ENCODE data around the gene PSME1. TPM values are rescaled to one million over a fixed set of nuclear protein-coding genes. Genes with fewer than 3 reads are reported as not detected.

Gene PSME1
- total RNA-seq, 4 donors from 2014 or later, result 81.3 to 125 (median 114) TPM

DNA sequence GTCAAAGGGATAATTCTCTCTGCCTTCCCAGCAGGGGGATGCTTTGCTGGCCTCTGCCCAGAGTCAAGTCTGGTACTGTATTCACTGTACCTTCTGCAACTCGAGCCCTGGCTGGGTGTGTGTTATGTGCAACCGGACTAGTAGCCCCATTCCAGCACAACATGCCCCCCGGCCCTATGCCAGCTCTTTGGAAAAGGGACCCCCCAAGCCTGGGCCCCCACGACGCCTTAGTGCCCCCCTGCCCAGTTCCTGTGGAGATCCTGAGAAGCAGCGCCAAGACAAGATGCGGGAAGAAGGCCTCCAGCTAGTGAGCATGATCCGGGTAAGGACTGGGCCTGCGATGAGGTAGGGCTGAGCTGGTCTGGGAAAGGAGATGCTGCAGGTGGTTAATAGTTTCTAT lies 14.6 kb downstream of the PSME1 start:
- H3K4me3 ChIP-seq (ENCODE audit: low read depth, poor library complexity, severe bottlenecking), result no peak overlapping the region
- WGBS, 2 donors, result 87 to 92% methylated on average over 9 of the region's 9 CpGs
- intact Hi-C loops (cut with DNase I; ENCODE audit: low total_unique reads), result no loop called here
- TF ChIP-seq POLR2A (IDR thresholded peaks at IDR 0.05), result no peak
- TF ChIP-seq, protein P1, sequence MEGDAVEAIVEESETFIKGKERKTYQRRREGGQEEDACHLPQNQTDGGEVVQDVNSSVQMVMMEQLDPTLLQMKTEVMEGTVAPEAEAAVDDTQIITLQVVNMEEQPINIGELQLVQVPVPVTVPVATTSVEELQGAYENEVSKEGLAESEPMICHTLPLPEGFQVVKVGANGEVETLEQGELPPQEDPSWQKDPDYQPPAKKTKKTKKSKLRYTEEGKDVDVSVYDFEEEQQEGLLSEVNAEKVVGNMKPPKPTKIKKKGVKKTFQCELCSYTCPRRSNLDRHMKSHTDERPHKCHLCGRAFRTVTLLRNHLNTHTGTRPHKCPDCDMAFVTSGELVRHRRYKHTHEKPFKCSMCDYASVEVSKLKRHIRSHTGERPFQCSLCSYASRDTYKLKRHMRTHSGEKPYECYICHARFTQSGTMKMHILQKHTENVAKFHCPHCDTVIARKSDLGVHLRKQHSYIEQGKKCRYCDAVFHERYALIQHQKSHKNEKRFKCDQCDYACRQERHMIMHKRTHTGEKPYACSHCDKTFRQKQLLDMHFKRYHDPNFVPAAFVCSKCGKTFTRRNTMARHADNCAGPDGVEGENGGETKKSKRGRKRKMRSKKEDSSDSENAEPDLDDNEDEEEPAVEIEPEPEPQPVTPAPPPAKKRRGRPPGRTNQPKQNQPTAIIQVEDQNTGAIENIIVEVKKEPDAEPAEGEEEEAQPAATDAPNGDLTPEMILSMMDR (IDR thresholded peaks at IDR 0.05), result no peak
- DNase-seq (ENCODE audit: low spot score in 2 of 2), result peak in 1 of 2 donors; percentile 82

DNA sequence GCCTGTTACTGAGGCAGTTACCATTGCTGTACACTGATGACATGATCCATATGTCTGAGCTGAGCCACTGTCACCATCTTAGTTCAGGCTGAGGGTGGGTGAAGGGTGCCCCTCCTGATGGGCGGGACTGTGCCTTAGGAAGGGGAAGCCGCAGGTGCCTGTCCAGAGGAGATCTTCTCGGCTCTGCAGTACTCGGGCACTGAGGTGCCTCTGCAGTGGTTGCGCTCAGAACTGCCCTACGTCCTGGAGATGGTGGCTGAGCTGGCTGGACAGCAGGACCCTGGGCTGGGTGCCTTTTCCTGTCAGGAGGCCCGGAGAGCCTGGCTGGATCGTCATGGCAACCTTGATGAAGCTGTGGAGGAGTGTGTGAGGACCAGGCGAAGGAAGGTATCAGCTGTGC lies 15.0 kb downstream of the PSME1 start:
- 90% methylated on average over 9 of the region's 9 CpGs for WGBS, 2 donors
- intact Hi-C loops (cut with DNase I; ENCODE audit: low total_unique reads), result no loop called here
- TF ChIP-seq POLR2A (IDR thresholded peaks at IDR 0.05), result no peak
- TF ChIP-seq, protein P1 (IDR thresholded peaks at IDR 0.05), result no peak
- no peak for DNase-seq (ENCODE audit: low spot score in 2 of 2)
- H3K4me3 ChIP-seq (ENCODE audit: low read depth, poor library complexity, severe bottlenecking), result no peak overlapping the region

DNA sequence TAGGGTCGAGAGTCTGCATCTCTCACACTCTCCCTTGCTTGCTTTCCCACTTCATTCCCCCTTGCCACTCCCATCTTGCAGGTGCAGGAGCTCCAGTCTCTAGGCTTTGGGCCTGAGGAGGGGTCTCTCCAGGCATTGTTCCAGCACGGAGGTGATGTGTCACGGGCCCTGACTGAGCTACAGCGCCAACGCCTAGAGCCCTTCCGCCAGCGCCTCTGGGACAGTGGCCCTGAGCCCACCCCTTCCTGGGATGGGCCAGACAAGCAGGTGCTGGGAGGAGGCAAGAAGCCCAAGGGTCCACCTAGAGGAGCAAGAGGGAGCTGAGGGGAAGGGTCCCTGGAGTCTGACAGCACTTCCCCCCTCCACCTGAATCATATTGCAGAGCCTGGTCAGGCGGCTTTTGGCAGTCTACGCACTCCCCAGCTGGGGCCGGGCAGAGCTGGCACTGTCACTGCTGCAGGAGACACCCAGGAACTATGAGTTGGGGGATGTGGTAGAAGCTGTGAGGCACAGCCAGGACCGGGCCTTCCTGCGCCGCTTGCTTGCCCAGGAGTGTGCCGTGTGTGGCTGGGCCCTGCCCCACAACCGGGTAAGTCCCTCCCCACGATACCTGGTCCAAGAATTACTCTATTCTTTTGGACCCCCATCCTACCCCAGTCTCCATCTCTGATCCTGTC lies 15.5 kb downstream of the PSME1 start:
- no peak for TF ChIP-seq POLR2A (IDR thresholded peaks at IDR 0.05)
- TF ChIP-seq, protein P1 (IDR thresholded peaks at IDR 0.05), result peak in 1 of 3 donors; percentile 7
- no peak overlapping the region for H3K4me3 ChIP-seq (ENCODE audit: low read depth, poor library complexity, severe bottlenecking)
- intact Hi-C loops (cut with DNase I; ENCODE audit: low total_unique reads), result no loop called here
- DNase-seq (ENCODE audit: low spot score in 2 of 2), result no peak
- WGBS, 2 donors, result 90 to 94% methylated on average over 13 to 16 of the region's 16 CpGs

DNA sequence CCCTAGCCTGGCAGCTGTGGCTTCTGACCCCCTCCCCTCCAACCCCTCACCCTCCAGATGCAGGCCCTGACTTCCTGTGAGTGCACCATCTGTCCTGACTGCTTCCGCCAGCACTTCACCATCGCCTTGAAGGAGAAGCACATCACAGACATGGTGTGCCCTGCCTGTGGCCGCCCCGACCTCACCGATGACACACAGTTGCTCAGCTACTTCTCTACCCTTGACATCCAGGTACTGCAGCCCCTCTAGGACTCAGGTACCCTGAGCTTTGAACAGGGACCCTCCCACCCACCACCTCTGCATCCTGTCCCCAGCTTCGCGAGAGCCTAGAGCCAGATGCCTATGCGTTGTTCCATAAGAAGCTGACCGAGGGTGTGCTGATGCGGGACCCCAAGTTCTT lies 19.1 kb downstream of the PSME1 start:
- WGBS, 2 donors, result 95 to 96% methylated on average over 10 of the region's 10 CpGs

DNA sequence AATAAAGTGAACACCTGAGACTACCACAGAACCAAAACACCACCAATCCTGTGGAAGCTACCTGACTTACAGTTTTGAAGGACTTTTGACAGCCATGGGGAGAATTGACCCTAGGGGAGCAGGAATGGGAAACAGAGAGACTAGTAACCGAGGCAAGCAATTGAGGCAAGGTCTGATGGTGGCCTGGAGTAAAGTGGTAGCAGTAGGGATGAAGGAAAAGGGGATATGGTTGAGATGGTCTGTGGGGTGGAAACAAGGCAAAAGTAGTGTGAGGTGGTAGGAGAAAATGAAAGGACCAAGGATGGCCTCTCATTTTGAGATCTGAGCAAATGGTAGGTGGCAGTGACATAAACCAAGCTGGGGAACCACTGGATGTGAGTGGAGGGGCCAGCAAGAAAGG lies 20.8 kb downstream of the PSME1 start:
- TF ChIP-seq POLR2A (IDR thresholded peaks at IDR 0.05), result no peak
- TF ChIP-seq, protein P1 (IDR thresholded peaks at IDR 0.05), result no peak
- intact Hi-C loops (cut with DNase I; ENCODE audit: low total_unique reads), result no loop called here
- DNase-seq (ENCODE audit: low spot score in 2 of 2), result no peak
- 79 to 83% methylated on average over 1 of the region's 1 CpG for WGBS, 2 donors
- no peak overlapping the region for H3K4me3 ChIP-seq (ENCODE audit: low read depth, poor library complexity, severe bottlenecking)

More for the DNA sequence above, 19.1 kb downstream of the PSME1 start:
- no peak for DNase-seq (ENCODE audit: low spot score in 2 of 2)
- H3K4me3 ChIP-seq (ENCODE audit: low read depth, poor library complexity, severe bottlenecking), result no peak overlapping the region
- intact Hi-C loops (cut with DNase I; ENCODE audit: low total_unique reads), result no loop called here
- TF ChIP-seq POLR2A (IDR thresholded peaks at IDR 0.05), result no peak
- TF ChIP-seq, protein P1 (IDR thresholded peaks at IDR 0.05), result no peak

DNA sequence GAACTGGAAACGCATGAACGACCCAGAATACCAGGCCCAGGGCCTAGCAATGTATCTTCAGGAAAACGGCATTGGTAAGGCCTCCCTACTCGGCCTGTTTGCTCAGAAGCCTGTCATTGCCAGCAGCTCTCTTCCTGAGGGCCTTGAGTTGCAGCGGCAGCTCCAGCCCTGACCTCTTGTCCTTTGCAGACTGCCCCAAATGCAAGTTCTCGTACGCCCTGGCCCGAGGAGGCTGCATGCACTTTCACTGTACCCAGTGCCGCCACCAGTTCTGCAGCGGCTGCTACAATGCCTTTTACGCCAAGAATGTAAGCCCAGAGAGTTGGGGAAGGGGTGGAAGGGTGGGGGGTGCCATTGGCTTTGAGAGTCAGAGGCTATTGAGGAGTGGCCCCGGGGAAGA lies 21.3 kb downstream of the PSME1 start:
- intact Hi-C loops (cut with DNase I; ENCODE audit: low total_unique reads), result no loop called here
- TF ChIP-seq POLR2A (IDR thresholded peaks at IDR 0.05), result no peak
- TF ChIP-seq, protein P1 (IDR thresholded peaks at IDR 0.05), result no peak
- WGBS, 2 donors, result 91 to 93% methylated on average over 12 of the region's 12 CpGs
- no peak overlapping the region for H3K4me3 ChIP-seq (ENCODE audit: low read depth, poor library complexity, severe bottlenecking)
- no peak for DNase-seq (ENCODE audit: low spot score in 2 of 2)
